GM19025 (cell line): ENCODE results near the gene LDLRAD3.

Experiments used
- ATAC-seq: cut with Tn5 transposase; IDR thresholded peaks from one replicate; pipeline ENCODE4 v1.9.1; 2021; ENCODE audit warnings: mild to moderate bottlenecking, low read depth, moderate library complexity; ENCODE audit not compliant: unreplicated experiment

The LDLRAD3 gene

GRCh38 chr11:36118084-36118483 is 174.2 kb downstream of the LDLRAD3 start:
- no peak for ATAC-seq

DNA sequence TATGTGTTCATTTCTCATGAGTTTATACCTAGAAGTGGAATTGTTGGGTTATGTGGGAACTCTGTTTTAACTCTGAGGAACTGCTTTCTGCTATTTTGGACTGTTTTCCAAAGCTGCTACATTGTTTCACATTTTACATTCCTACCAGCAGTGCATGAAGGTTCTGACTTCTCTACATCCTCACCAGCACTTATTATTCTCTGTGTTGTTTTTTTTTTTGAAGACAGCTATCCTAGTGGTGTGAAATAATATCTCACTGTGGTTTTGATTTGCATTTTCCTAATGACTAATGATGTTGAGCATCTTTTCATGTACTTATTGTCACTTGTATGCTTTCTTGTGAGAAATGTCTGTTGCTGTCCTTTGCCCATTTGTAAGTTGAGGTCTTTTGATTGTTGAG is 175.4 kb downstream of the LDLRAD3 start:
- ATAC-seq: no peak

DNA sequence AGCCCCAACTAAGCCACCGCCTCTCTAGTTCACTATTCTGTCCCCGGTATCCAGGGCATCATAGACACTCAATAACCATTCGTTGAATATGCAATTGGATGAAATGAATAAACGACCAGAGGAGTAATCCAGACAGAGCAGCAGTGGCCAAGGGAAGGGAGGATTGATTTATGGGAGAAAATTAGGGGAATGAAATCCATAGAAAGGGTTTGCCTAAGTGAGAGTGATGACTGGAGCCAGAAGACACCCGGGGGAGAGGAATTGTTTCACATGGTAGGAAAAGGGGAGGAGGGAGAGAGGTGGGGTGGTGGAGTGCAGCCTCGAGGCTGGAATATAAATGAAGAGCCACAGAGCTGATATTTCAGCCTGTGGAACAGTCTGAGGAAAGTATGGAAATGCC is 177.2 kb downstream of the LDLRAD3 start:
- no peak for ATAC-seq

- no peak for ATAC-seq
Observed at GRCh38 chr11:36122671-36123070, 178.8 kb downstream of the LDLRAD3 start.

DNA sequence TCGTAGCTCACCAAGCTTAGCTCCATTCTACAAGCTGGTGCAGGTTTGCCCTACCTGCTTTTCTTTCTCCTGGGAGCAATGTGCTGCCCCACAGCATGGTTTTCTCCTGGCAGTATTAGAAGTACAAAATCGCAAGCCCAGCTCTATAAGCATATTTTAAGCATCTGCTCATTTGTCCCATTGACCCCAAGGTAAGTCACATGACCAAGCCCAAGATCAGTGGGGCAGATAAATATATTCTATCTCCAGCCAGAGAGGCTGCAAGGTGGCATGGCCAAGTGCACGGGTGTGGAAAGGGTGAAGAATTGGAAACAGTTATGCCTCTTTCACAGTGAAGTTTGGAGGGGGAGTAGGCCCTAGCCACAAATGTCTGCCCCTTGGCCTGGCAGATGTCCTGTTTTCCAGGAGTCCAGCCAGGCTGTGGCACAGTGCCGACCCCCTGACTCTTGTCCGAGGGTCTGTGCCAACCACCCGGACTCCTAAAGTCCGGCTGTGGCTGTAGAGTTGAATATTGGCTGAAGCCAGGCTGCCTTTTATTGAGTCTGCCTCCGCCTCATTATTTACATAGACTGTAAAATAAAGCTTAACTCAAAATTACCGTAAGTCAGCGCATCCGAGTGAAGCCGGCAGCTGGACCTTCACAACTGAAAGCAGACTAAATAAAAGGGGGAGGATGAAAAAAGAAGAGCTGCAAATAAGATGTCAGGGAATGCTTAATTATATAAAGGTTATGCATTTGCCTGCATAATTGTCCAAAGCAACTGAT is 179.7 kb downstream of the LDLRAD3 start:
- no peak for ATAC-seq

DNA sequence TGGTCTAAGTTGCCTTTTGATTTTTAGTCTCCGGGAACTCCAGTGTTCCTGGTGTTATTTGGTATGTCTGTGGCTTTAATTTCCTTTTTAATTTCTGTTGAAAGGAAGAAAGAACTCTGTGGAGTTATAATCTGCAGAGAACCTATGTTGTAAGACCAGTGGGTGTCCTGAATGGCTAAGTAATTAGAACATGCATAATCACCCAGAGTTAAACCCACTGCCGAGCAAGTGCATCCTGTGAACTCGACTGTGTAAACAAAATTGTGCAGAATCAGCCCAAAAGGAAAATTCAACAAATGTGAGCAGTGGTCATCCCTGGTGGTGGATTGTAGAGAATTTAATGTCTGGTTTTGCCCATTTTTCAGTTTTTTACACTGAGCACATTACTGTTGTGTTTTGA is 182.8 kb downstream of the LDLRAD3 start:
- no peak for ATAC-seq

DNA sequence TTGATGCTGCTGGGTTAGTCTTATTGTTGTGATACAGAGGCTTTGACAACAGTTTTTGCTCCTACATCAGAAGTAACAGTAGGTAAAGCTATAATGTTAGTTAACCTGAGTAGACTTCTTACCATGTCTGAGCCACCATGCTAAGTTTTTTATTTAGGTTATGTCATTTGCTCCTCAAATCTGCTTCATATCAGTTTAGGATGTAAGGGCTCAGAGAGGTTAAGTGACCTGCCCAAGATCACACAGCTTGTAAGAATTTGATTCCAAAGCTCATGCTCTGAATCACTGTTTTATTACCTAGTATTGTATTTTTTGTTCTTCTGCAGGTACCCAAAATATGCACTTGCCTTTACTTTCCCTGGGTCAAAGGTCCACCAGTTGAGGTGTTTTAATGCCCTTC is 183.7 kb downstream of the LDLRAD3 start:
- ATAC-seq: no peak

- ATAC-seq: no peak
Observed at GRCh38 chr11:36129955-36130354, 186.1 kb downstream of the LDLRAD3 start.

DNA sequence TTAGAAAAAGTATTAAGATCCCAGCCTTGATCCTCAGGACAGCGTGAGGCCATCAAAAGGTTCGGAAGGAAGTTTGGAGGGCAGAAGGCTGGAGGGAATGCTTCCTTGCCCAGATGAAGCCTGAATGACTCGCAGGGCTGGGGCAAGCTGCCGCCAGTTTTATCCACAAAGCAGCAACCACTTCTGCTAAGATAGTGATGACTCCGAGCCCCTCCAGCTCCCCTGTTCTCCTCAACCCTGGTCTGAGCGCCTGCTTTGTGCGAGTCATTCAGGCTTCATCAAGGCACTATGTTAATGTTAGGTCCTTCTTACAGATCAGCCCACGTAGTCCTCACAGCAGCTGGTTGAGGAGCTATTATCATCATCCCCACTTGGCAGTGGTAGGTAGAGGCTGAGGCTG is 186.5 kb downstream of the LDLRAD3 start:
- ATAC-seq: no peak

GRCh38 chr11:36131721-36132397 is 188.0 kb downstream of the LDLRAD3 start:
- no peak for ATAC-seq

GRCh38 chr11:36132940-36133339 is 189.1 kb downstream of the LDLRAD3 start:
- no peak for ATAC-seq

DNA sequence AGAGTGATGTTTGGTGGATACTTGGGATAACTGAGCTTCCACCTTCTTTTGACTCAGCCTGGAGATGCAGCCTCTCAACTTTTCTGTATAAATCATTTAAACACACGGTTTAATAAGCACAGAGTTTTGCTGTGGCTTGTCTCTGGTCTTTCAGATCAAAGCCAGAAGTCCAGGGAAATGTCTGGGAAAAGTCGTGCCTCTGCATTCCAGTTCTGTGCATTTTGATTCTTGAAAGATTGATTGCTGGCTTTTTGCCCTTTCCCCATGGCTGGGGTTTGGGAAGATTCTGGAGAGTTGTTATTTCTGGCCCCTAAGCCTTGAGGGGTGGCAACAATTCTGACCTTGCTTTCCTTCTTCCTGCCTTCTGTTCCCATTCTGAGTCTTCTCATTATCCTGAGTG is 191.2 kb downstream of the LDLRAD3 start:
- ATAC-seq: no peak

GRCh38 chr11:36139767-36140166 is 195.9 kb downstream of the LDLRAD3 start:
- ATAC-seq: no peak

DNA sequence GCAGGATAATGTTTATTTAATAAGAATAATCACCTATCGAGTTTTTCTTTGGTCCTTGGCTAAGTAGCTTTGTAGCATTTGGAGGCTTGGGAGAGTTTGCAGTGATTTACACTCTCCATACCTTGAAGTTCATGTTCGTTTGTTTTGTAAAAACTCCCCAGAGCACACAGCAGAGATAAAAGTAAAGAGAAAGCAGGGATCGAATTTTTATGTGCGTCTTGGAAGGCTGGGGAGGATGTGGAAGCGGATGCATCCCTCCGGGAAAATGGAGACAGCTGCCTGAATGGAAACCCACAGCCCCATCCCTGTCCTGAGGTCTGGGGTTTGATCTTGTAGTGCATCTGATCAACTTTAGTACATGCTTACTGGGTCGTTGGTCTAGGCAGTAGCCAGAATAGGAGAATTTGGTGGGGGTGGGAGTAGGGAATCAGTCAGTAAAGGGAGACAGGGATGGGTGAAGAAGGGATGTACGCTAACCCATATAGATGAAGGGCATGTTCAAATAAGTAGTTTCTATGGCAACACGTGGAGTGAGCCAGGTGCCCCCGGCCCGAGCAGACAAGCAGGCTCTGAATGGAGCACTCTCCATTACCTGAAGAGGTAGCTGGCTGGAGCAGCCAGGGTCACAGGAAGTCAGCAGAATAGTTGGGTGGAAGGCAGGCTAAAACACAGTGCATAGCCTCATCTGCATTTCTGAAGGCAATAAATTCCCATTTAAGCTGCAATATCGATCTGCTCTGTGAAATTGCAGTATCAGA is 197.5 kb downstream of the LDLRAD3 start:
- no peak for ATAC-seq

- no peak for ATAC-seq
Observed at GRCh38 chr11:36141956-36142355, 198.1 kb downstream of the LDLRAD3 start.

- ATAC-seq: no peak
Observed at GRCh38 chr11:36142439-36142838, 198.6 kb downstream of the LDLRAD3 start.

DNA sequence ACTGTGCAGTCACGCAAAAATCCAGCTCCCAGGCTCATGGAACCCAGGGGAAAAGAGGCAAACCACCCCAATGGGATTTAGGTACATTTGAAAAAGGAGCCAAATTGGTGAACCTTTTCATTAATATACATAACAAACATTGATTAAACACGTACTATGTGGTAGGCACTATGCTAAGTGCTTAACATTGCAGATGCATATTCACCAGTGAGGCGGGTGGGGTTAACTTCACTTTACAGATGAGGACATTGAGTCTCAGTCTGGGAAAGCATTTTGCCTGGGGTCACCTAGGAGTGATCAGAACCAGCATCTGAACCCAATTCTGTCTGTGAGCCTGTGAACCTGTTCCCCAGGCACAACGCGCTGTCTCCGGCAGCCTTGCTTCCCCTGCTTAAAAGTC is 199.0 kb downstream of the LDLRAD3 start:
- no peak for ATAC-seq

DNA sequence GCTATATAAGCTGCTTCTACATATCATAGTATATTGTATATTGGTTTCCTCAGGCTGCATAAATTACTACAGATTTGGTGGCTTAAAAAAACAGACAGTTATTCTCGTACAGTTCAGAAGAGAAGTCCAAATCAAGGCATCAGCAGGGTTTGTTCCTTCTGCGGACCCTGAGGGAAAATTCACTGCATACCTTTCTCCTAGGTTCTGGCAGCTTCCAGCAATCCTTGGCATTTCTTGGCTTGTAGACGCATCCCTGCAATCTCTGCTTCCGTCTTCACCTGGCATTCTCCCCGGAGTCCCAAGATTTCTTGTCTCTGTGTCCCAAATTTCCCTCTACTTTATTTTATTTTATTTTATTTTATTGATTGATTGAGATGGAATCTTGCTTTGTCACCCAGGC is 202.6 kb downstream of the LDLRAD3 start:
- no peak for ATAC-seq

DNA sequence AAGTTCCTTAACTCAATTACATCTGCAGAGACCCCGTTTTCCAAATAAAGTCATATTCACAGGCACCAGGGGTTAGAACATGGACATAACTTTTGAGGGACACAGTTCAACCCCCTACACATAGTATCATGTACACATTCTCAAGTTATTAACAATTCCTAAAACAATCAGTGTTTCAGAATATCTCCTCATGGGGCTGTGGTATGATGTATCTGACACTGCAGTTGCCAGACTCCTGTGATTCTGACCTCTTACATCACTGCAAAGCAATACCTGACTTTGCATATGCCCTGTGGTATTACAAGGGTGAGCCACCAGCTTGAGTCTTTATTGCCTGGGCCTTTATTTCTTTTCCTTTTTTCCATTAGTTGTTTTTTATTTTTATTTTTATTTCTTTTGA is 203.6 kb downstream of the LDLRAD3 start:
- ATAC-seq: no peak

GRCh38 chr11:36148701-36149100 is 204.8 kb downstream of the LDLRAD3 start:
- ATAC-seq: no peak

DNA sequence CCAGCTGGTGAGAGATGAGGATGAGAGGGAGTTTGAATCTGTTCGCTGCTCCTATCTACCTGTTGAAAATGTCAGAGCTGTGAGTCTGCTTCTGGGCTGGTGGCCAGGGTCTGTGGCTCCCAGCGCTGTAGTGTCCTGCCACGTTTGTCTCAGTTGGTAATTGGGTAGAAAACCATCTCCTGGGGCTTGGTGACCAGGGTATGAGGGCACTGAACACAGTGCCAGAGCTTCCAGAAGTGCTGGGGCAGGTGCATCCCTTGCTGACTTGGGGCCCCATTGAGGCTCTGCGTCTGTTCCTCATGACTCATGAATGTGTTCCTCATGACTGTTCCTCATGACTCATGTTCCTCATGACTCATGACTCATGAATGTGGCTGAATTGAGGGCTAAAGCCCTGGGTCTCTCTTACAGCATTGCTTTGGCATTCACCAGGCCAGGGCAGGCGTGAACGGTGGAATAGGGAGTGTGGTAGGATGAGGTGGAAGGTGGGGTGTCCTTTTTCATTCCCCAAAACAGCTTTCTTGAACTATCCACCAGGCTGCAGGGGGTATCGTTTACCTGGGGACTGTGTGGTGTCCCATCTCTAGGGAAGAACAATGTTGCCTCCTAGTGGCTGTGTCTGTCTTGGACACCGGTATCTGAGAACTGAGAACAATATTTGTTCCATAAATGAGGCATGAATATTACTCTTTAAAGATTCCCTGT is 205.8 kb downstream of the LDLRAD3 start:
- peak; percentile 82 for ATAC-seq
